GM19328 (cell line): Measurements from ENCODE around the gene RNF224.
A peak's percentile ranks its signal among the peaks of the same experiment; 100 is the strongest.

Experiments
- ATAC-seq: cut with Tn5 transposase; IDR thresholded peaks from one replicate; pipeline ENCODE4 v1.9.1; 2021; ENCODE audit warnings: mild to moderate bottlenecking, moderate library complexity; ENCODE audit not compliant: unreplicated experiment

RNF224 gene

DNA sequence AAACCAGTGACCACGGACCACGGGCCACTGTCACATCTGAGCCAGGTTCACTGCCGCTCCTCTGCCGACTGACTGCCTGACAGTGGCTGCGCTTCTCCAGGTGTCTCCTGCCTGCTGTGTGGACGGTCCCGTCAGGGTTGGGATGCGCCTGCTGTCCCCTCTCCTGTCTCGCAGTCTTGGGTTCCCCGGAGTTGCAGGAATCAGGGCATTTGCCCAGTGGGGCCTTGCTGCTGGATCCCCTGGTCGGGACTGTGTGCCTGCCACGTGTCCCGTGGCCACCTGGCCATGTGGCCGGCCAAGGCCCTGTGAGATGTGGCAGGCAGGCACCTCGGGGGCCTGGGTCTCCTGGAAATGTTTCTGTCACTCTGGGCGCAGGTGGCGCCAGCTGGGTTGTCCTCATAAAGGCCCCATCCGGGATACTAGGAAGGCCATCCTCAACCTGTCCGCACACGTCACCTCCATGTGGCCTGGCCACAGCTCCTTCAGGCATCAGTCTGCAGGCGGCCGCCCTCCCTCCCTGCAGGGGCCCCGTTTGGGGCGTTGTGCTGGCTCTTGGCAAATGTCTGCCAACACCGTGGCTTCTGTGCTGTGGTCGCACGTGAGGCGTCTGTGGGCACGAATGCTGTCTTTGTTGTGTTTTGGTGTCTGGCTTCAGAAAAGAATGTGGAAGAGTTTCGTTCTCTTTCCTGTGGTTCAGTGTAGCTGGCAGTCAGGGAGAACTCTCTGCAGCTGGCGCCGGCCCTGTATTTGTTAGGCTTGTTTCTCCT is 43.8 kb downstream of the RNF224 start:
- ATAC-seq: no peak

GRCh38 chr9:137271696-137272076 is 44.4 kb downstream of the RNF224 start:
- ATAC-seq: no peak

GRCh38 chr9:137272241-137273094 is 45.2 kb downstream of the RNF224 start:
- no peak for ATAC-seq

DNA sequence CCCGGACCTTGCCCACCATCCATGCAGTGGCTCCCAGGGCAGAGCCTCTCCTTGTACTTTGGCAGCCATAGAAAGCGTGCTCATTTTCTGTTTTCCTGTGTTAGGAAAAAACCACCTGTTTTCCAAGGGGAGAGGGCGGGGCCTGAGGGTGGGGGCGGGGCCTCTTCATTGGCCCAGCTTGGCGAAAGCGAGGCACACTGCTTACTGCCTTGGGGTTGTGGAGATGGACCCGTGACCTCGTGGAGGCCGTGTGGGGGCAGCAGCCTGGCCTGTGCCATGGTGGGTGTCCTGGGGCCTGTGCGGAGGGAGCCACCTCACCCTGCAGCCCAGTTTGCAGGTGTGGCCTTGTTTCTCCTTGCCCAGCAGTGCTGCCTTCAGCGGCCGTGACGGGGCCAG is 45.8 kb downstream of the RNF224 start:
- no peak for ATAC-seq

GRCh38 chr9:137273611-137274320 is 46.5 kb downstream of the RNF224 start:
- ATAC-seq: no peak

- ATAC-seq: no peak
Measured at GRCh38 chr9:137275203-137275587, 47.9 kb downstream of the RNF224 start.

GRCh38 chr9:137275588-137276472 is 48.5 kb downstream of the RNF224 start:
- no peak for ATAC-seq

DNA sequence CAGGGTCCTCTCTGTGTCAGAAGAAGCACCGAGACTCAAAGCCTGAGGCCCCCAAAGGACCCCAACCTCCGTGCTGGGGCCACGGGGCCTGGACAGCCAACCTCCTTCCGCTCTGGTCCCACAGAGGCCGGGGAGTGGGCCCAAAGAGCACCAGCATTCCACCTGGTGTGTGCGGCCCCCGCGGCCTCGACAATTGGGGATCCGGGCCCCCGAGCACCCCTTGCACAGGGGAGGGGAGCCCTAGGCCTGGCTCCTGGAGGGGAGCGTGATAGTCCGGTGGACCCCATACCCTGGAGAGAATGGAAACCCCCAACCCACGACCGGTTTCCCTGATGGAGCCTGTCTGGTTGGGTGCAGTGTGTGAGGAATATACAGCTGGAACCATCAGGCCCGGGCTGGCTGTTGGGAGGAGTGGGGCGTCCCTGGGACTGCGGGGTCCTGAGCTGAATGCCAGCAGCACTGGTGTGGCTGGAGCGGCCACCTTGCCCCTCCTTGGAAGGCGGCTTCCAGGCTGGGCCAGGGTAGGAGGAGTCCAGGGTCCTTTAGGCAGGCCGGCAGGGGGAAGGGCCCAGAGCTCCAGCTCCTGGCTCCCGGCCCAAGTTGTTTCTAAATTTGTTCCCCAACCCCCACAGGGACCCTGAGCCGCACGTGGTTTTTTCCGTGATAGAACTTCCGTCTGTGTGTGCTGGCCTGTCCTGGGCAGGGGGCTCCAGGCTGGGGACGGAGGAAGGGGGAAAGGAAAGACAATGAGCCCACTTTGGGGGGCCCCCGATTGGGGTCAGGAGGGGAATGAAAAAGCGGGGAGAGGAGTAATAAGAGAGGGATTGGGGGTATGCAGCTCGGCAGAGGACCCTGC is 49.4 kb downstream of the RNF224 start:
- ATAC-seq: no peak

- ATAC-seq: peak; percentile 49
Measured at GRCh38 chr9:137277329-137278041, 50.2 kb downstream of the RNF224 start, which contains the start of gene TOR4A. Gene TOR4A (plus strand): TSS chr9:137277726. CDS start chr9:137278690, 964 bp downstream.

DNA sequence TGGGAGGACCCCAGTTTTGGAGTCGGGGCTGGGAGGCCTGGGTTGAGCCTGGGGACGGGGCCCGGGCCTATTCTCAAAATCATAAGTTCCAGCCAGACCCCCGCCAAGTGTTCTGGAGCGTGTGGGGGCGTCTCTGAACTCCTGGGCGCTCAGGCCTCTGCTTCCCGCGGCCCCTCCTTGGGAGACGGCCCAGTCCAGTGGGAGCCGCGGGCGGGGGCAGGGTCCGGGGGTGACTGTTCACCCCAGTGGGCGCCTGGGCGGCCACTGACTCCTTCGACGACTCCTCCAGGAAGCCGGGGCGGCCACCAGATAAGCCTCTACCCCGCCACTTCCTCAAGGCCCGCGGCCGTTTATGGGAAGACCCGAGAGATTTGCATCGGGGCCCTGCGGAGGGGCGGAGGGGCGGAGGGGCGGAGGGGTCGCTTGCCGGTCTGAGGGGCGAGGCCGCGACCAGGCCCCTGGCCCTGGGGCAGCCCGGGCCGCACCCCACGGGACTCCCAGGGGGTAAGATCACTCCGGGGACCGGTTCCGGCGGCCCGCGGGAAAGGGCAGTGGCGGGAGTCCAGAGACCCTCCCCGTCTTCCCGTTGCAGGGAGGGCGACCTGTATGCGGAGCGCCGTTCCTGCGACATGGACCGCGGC is 50.9 kb downstream of the RNF224 start:
- ATAC-seq: no peak
